Frontal cortex (tissue), 4 donors: ENCODE results near the gene SMARCC1. TPM values are rescaled to one million over a fixed set of nuclear protein-coding genes. Genes with fewer than 3 reads are reported as not detected.

ENCODE experiments used
- DNase-seq, 2 donors: peaks; one replicate each; pipeline ENCODE4 v3.0.0; 2012; ENCODE audit warnings: low spot score in 2 of 2
- FAIRE-seq: peaks from 2 replicates; lab custom pipeline; 2012; peaks lifted over from hg19 to GRCh38; lab: Jason Lieb, UNC
- total RNA-seq: library from RNA; depleted of rRNA; stranded (reverse); fragments of >200 nt; gene quantifications from one replicate; pipeline ENCODE4 v1.2.3, GENCODE V29; 2014
- donor health status: control.
- donor health status: control.
- donor health status: control.

The SMARCC1 gene
- total RNA-seq, 1 donor from 2014 or later, result 99.9 TPM

DNA sequence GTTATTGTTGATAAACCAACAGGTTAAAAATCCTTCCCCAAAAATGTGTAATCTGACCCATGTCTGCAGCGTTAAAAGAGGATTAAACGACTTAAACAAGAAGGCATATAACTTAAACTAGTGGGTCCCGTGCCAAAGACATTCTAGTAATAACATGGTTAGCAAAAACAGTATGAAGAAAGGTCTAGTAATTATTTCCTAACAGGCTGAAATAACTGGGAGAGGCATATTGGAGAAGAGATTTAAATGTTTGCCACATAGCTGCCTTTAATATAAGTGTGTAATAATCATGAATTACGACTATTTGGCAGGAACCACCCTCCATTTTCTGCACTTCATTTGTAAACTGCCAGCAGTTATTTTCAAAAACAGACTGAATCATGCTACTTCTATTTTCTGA is 135.3 kb downstream of the SMARCC1 start:
- DNase-seq, result no peak
- FAIRE-seq, result no peak

- FAIRE-seq (no peak), DNase-seq (no peak)
Measured at GRCh38 chr3:47645551-47645950, 136.1 kb downstream of the SMARCC1 start.

- FAIRE-seq (no peak), DNase-seq (no peak)
Measured at GRCh38 chr3:47643092-47643491, 138.6 kb downstream of the SMARCC1 start.

DNA sequence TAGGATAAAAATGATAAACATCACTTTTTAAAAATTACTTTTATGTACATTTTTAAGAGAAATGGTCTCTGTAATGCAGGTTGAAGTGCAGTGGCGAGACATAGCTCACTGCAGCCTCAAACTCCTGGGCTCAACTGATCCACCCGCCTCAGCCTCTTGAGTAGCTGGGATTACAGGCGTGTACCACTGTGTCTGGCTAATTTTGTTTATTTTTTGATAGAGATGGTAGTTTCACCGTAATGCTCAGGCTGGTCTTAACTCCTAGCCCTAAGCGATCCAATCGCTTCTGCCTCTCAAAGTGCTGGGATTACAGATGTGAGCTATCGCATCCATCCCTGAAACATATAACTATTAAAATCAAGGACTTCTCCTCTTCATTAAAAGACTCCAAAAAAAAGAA is 140.0 kb downstream of the SMARCC1 start:
- FAIRE-seq, result no peak
- DNase-seq, result no peak

- FAIRE-seq (no peak), DNase-seq (no peak)
Measured at GRCh38 chr3:47636921-47637320, 144.8 kb downstream of the SMARCC1 start.

DNA sequence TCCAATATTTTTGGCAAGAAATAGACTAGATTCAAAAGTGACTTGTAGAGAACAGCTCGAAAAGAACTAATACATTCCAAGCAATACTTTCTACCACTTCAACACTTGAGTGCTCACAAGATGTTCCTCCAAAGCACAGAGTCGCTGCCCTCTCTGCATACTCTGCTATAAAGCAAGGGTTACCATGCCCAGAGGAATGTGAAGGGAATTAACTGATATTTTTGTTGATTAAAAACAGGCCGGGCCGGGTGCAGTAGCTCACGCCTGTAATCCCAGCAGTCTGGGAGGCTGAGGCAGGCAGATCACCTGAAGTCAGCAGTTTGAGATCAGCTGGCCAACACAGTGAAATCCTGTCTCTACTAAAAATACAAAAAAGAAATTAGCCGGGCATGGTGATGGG is 145.5 kb downstream of the SMARCC1 start:
- FAIRE-seq, result no peak
- no peak for DNase-seq

GRCh38 chr3:47635536-47635935 is 146.2 kb downstream of the SMARCC1 start:
- FAIRE-seq (no peak), DNase-seq (no peak)

DNA sequence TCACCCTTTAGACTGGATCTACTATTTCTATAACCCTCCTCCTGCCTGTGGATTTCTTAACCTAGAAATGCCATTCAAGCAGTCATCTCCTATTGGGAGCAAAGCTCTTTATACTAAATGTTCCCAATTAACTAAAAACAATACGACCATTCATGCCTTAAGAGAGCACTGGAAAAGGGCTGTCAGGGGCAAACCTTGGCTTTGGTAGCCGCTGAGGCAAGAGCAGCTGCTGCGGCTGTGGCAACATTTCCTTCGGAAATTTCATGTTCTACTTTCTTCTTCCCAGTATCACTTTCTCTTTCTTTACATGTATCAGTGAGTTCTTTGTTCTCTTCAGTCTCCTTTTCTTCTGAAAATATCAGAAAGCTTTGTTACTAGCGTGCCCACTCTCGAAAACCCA is 146.7 kb downstream of the SMARCC1 start:
- DNase-seq, result peak in 1 of 2 donors; percentile 18
- peak; percentile 40 for FAIRE-seq

DNA sequence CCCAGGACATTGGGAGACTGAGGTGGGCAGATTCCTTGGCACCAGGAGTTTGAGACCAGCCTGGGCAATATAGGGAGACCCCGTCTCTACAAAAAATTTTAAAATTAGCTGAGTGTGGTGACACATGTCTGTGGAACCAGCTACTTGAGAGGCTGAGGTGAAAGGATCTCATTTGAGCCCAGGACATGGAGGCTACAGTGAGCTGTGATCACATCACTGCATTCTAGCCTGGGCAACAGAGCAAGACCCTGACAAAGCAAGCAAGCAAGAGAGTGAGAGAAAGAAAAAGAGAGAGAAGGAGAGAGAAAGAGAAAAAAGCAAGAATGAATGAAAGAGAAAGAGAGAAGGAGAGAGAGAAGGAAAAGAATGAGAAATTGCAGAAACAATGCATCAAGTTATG is 150.9 kb downstream of the SMARCC1 start:
- no peak for DNase-seq
- no peak for FAIRE-seq

GRCh38 chr3:47629770-47630169 is 151.9 kb downstream of the SMARCC1 start:
- FAIRE-seq (no peak), DNase-seq (no peak)

GRCh38 chr3:47628426-47628825 is 153.3 kb downstream of the SMARCC1 start:
- DNase-seq (no peak), FAIRE-seq (no peak)

DNA sequence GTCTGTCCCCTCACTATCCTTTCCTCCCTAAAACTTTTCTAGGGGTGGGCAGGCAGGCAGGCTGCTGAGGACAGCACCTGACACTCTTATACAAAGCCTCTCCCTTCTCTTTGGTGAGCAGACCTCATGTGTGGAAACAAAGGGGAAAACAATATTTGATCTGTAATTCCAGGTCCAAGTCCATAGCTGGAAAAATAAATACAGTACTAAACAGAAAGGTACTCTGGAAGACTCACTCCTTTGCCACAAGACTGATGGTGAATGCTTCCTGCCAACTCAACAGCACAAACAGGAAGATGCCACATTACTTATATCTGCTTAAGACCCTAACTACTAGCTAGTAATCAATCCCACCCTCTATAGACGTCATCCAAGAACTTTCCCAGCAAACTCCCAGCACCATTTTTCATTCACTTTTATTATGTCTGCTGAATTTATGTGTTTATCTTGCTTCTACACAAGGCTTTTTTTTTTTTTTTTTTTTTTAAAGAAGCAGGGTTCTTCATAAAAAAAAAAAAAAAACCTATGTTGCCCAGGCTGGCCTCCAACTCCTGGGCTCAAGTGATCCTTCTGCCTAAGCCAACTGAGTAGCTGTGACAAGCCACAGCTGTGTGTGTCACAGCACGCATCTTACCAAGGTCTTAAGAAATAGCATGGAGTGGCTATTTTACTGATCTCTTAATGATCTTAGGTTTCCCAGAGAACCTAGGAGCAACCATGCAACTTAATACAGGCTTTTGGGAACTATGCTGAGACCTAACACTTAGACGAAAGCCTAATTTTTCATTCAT is 158.8 kb downstream of the SMARCC1 start:
- no peak for FAIRE-seq
- DNase-seq, result no peak

GRCh38 chr3:47617086-47618010 is 164.3 kb downstream of the SMARCC1 start:
- no peak for DNase-seq
- no peak for FAIRE-seq

GRCh38 chr3:47614788-47615187 is 166.9 kb downstream of the SMARCC1 start:
- FAIRE-seq (no peak), DNase-seq (no peak)

DNA sequence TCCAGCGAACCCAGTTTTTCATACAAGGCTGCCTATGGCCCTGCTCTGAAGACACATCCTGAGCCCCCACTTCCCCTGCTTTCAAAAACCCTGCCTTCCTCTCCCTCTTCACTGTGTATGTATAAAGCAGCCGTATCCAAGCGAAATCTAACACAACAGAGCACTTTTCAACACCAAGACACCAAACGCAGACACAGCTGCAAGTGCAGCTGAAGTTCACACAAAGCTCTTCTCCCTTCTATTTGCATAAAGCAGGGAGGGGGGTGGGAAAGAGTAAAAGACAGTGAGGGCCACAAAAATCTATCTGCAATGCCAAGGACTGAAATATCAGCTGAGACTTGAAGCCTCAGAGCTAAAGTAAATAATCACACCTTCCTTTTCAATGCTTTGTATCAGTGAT is 168.0 kb downstream of the SMARCC1 start:
- FAIRE-seq (no peak), DNase-seq (no peak)

GRCh38 chr3:47612879-47613278 is 168.8 kb downstream of the SMARCC1 start:
- FAIRE-seq, result no peak

GRCh38 chr3:47612178-47612577 is 169.5 kb downstream of the SMARCC1 start:
- FAIRE-seq, result no peak

More at GRCh38 chr3:47612879-47613278, 168.8 kb downstream of the SMARCC1 start:
- DNase-seq, result no peak

DNA sequence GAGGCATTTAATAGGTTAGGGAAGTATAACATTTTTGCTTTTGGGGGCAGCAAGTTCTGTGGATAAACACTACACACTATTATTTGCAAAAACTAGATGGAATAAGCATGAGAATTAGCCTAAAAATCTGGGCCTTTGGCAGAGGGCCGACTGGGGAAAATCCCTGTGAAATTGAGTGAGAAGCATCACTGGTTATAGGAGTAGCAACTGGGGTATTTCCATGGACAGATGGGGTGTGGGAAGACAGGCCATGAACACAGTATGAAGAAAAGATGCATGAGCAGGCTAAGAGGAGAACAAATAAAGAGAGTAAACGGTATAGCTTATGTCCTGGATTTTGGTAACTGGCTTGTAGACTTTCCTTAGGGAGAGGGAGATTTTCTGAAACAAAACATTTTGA is 170.1 kb downstream of the SMARCC1 start:
- FAIRE-seq, result no peak

More at GRCh38 chr3:47612178-47612577, 169.5 kb downstream of the SMARCC1 start:
- no peak for DNase-seq

GRCh38 chr3:47610583-47610982 is 171.1 kb downstream of the SMARCC1 start:
- FAIRE-seq (no peak), DNase-seq (no peak)

More for the DNA sequence above, 170.1 kb downstream of the SMARCC1 start:
- no peak for DNase-seq

DNA sequence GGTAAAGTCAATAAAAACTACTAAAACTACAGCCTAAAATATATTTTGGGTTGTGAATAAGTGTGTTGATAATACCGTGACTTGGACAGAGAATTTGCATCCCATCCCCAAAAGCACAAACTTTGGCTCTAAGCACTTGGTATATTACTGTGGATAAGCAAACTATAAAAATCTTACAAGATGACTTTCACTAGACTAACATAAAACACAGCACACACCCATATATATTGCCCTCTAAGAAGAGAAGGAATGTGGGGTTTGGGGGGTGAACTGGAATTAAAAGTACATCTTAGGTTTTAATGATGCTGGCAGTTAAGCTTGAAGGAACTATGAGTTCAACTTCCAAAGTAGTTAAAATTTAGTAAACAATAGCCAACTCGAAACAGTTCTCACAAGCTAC is 174.4 kb downstream of the SMARCC1 start:
- FAIRE-seq (no peak), DNase-seq (no peak)

DNA sequence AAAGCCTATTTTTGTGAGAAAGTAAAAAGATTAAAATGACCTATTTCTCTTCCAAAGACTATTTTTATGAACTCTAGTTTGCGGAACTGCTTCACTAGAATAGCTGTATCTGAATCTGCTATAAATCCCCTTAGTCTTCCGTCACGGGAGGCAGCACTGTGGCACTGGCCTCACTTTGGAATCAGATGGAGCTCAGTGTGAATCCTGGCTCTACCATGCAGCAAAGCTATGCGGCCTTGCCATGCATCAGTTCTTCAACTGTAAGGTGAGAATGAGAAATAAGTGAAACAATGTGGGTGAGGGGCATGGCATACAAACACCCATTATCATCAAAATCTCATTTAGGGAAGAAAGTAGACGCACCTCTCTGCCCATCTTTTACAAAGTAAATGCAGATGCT is 175.5 kb downstream of the SMARCC1 start:
- FAIRE-seq (no peak), DNase-seq (no peak)
